Fibroblast of skin of right quadriceps (primary cell): ENCODE measurements around the gene CXXC5.

Experiments used
- DNase-seq: peaks from one replicate; pipeline ENCODE4 v3.0.0-alpha.2; 2013

The CXXC5 gene

DNA sequence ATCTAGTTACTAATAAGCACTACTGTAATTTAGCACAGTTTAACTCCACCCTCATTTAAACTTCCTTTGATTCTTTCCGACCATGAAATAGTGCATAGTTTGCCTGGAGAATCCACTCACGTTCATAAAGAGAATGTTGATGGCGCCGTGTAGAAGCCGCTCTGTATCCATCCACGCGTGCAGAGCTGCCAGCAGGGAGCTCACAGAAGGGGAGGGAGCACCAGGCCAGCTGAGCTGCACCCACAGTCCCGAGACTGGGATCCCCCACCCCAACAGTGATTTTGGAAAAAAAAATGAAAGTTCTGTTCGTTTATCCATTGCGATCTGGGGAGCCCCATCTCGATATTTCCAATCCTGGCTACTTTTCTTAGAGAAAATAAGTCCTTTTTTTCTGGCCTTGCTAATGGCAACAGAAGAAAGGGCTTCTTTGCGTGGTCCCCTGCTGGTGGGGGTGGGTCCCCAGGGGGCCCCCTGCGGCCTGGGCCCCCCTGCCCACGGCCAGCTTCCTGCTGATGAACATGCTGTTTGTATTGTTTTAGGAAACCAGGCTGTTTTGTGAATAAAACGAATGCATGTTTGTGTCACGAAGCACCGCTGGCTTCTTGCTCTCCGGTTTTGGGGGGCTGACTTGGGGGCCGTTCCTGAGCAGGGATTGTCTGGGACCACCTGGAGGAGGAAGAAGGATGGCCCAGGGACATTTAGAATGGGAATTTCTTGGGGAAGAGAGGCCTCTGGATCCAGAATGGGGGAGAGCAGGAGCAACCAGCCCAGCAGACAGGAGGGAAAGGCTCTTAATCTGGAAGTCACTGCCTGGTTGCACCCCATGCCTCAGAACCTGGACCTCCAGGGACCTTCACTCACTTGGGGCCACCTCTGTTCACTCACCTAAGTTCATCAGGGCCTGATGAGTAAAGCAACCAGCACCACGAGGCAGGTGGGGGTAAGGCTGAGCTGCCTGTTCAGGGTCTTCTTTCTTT, 35.4 kb downstream of the CXXC5 start:
- DNase-seq, result no peak

DNA sequence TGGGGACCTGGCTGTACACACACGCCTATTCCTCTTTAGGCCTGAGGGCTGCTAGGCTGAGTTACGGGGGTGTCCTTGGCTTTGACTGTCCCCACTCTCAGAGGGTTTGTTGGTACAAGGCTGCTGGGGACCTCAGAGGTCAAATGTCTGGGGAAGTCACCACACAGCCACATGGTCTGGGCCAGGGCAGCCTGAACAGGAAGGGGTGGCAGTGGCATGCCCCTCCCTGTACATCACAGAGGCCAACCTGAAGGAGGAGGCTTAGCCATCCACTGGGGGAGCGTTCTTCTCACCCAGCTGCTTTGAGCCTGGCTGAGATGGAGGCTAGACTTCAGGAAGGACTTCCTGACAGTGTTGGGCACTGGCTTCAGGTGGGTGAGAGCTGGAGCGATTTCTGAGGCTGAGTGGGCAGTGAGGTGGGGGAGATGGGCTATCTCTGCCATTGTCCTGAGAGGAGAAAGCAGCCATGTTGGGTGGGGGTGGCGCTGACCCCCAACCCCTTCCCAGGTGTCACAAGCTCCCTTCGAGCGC, 36.3 kb downstream of the CXXC5 start:
- DNase-seq, result no peak

GRCh38 chr5:139684881-139685749, 37.0 kb downstream of the CXXC5 start:
- DNase-seq, result no peak

GRCh38 chr5:139685886-139686285, 37.7 kb downstream of the CXXC5 start:
- DNase-seq, result no peak

GRCh38 chr5:139686356-139686705, 38.2 kb downstream of the CXXC5 start:
- DNase-seq, result no peak

DNA sequence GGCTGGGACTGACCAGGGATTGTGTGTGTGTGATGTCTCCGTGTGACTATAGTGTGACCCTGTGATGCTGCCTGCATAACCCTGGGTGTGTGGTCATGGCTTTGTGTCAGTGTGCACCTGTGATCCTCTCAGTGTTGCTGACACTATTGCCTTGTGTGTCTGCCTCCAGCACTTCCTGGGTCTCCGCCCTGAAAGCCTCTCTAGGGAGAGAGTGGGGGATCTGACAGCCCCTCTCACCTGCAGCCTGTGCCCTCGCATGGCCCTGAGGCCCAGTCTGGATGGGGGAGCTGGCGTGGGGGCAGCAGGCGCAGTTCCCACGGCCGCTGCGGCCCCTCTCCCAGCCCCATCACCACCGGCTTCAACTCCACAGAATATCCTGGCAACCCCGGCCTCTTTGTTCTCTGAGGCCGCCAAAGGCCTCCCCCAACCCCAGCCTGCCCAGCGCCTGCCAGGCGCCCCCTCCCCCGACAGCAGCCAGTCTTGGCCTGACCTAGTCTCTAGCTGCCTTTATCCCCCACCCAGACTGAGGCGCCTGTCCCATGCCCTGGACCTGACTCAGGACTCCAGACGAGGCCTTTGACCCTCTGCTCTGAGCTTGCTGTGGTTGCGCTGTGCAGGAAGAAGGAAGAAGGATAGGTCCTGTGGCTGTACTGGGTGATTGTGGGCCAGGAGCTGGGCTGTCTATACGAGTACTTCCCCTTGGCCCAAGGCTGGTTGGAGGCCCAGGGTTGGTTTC, 38.7 kb downstream of the CXXC5 start:
- DNase-seq, result no peak

GRCh38 chr5:139687656-139688055, 39.5 kb downstream of the CXXC5 start:
- no peak for DNase-seq

DNA sequence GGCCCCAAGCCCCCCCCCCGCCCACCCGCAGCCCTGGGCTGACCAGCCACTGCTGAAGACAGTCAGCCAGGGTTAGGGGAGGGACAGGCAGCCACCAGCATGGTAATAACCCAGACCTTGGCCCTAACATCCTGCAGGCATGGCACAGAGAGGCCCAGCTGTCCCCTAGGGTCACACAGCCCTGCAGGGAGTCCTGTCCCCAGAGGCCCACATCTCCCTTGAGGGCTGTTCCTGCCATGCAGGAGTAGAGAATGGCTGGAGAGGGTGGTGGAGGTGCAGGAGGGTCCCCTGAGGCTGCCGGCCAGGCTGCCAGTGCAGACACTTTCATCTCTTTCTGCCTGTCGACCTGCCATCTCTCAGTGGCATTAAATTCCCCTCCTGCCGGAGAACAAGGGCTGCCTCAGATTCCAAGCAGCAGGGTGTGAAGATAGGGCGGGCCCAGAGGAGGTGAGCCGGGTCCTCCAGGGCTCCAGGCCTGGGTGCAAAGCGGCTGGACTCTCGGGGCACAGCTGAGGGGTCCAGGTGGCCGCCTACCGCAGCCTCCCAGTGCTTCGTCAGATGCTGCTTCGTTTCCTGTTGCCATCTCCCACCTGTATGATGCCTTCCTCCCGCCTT, 40.0 kb downstream of the CXXC5 start:
- no peak for DNase-seq

DNA sequence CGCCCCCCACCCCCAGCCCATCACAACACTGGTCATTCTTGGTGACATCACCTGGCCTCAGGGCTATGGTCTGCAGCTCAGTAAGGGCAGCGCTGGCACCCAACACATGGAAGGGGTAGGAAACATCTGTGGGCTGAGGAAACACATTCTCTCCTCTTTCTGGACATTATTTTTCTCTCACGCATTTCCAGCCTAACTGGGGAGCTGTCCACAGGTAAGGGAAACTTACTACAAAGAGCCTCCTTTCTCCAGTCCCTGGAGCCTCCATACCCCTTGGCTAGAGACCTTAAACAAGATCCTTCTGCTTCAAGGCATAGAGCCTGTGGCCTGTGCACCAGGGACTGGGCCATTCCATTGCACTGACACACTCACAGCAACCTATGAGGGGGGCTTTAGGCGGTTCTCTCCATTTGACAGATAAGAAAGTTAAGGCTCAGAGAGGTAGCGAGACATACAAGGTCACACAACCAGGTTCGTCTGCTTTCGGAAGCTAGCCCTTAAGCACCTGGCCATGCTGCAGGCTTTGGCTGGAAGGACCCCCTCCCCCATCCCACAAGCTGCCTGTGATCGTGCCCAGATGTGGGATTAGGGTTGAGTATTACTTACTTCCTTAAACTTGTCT, 40.7 kb downstream of the CXXC5 start:
- peak; percentile 32 for DNase-seq

DNA sequence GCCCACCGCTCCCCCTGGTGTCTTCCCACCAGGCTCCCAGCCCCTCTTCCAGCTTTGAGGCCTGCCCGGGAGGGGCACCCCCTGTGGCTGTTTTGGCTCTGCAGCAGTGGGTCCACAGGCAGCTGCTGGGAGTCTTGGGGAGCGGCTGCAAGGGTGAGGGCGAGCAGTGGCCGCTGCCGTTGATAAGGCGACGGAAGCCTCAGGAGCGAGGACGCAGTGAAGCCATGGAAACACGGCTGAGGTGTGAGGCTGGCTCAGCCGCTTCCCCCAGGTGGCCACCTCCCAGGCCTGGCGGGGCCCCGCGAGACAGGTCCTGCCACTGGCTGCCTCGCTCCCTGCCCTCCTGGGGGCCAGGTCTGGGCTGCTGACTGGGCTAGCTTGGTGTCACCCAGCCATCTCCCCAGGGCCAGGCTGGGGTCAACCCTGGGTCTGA, 41.5 kb downstream of the CXXC5 start:
- no peak for DNase-seq

- DNase-seq, result peak; percentile 79
Observed at GRCh38 chr5:139690064-139690802, 42.1 kb downstream of the CXXC5 start.

DNA sequence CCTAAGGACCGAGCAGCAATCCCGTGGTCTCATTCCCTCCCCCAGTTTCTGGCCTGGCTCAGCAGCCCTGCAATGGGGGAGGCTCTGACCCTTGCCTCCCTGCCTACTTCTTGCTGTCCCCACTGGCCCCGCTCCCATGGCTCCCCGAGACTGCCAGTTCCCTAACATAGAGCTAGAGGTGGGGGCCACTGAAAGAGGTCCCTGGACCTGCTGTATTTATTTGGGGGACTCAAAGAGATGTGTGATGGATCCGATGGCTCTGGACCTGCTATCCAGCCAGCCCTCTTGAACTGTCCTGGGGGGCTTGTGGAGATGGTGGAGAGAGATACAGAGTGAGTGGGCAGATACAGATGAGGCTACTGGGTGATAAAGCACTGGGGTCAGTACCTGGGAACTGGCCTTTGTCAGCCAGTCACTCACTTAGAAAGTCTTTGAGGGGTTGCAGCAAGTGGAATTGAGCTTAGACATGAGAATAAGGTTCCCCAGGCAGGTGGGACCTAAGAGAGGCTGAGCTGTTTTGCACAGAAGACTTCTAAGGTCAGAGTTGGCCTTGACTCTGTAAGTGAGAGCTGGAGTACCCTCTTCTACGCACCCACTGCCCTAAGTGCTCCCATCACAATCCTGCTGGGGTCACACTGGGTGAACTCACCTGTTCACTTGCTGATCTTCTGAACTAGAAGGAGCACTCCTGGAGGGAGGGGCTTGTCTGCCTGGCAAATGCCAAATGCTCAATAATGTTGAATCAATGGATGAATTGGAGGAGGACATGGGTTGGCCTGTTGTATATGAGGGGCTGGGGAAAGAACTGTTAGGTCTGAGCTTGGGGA, 42.9 kb downstream of the CXXC5 start:
- DNase-seq, result no peak

GRCh38 chr5:139692148-139692547, 44.0 kb downstream of the CXXC5 start:
- no peak for DNase-seq

GRCh38 chr5:139692679-139693308, 44.6 kb downstream of the CXXC5 start:
- no peak for DNase-seq

DNA sequence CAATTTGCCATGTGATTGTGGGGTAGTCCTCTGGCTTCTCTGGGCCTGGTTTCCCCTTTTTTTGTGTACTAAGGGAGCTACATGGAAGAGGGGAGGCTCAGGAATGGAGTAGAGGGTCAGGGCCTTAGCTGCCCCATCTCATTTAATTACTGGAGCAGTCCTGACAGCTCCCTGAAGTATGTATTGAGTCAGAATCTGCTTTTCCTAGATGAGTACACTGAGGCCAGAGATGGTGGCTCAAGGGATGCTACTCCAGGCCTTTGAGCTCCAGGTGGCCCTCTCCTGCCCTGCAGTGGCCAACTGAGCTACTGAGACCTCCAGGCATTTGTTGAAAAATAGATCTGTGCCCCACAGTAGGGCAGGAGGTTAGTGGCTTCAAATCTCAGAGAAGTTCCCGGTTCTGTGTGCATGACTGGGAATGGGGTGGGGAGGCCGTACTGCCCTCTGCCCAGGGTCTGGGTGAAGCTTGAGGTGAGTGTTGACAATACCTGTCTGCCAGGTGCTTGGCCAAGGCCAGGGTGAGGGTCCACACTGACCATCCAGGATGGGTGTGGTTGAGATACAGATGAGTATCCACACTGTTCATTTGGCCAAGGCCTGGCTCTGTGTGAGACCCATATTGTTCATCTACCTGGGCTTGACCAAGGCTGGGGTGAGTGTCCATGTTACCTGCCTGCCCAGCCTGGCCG, 45.7 kb downstream of the CXXC5 start:
- DNase-seq, result peak; percentile 28

GRCh38 chr5:139694556-139695177, 46.5 kb downstream of the CXXC5 start:
- DNase-seq, result no peak

DNA sequence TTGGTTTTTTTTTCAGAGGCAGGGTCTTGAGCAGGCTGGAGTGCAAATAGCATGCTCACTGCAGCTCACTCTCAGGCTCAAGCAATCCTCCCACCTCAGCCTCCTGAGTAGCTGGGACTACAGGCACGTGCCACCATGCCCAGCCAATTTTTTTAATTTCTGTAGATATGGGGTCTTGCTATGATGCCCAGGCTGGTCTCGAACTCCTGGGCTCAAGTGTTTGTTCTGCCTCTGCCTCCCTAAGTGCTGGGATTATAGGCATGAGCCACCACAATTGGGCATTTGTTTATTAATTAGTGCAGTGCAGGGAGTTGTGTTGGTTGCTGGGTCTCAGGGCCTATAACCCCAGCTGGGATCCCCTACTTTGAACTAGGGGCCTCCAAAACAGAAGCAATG, 47.0 kb downstream of the CXXC5 start:
- no peak for DNase-seq

- DNase-seq, result no peak
Observed at GRCh38 chr5:139696167-139696893, 48.2 kb downstream of the CXXC5 start.
